GM12878 (cell line): ENCODE measurements around the gene SYT14. TPM values are rescaled to one million over a fixed set of nuclear protein-coding genes. Genes with fewer than 3 reads are reported as not detected.
"Not testable (repeated sequence)": the region's sequence is repeated elsewhere in the genome, so short reads cannot be mapped to it uniquely, and the experiment has no call there.

Experiments used
- ATAC-seq: fragments of 200-7000 bp; cut with Tn5 transposase; 3 replicates; pipeline ENCODE4 v1.9.1; 2020; ENCODE audit warnings: mild to moderate bottlenecking, moderate library complexity
- BruUV-seq: library from RNA; stranded (reverse); fragments of 400-500 nt; replicated peaks from 2 replicates; lab custom pipeline; 2021; lab: Mats Ljungman, UMichigan
- CTCF ChIA-PET: fragments of 300-600 bp; sonication (Branson Sonifier 250); formaldehyde crosslinking; extraction: SDS; loops from one replicate; lab custom pipeline; 2021; ENCODE audit warnings: inconsistent platforms; lab: Yijun Ruan, JAX
- POLR2A ChIA-PET: fragments of 350-600 bp; formaldehyde crosslinking; extraction: SDS; loops from one replicate; lab custom pipeline; 2021; ENCODE audit warnings: inconsistent platforms; lab: Charles Lee
- RAD21 ChIA-PET: fragments of 300-600 bp; sonication (Branson Sonifier 250); formaldehyde crosslinking; loops from one replicate; lab custom pipeline; 2023; ENCODE audit warnings: antibody characterized with exemption; ENCODE audit not compliant: unreplicated experiment; lab: Charles Lee
- SMC1A ChIA-PET: fragments of 300-600 bp; sonication (Branson Sonifier 250); formaldehyde crosslinking; loops from one replicate; lab custom pipeline; 2023; ENCODE audit not compliant: unreplicated experiment, uncharacterized antibody; lab: Charles Lee
- DNase-seq: peaks from one replicate; pipeline ENCODE4 v3.0.0-alpha.2; 2011; ENCODE audit warnings: low read depth, low spot score
- FAIRE-seq: peaks from 3 replicates; lab custom pipeline; 2011; peaks lifted over from hg19 to GRCh38; lab: Jason Lieb, UNC
- H2AFZ ChIP-seq: 2 replicates; pipeline ENCODE4 v1.6.0; 2011; ENCODE audit warnings: low read depth, low read length, control low read depth; ENCODE audit not compliant: control insufficient read depth
- H3K27ac ChIP-seq: 2 replicates; pipeline ENCODE4 v1.5.1; 2011; ENCODE audit warnings: control low read depth; ENCODE audit not compliant: control insufficient read depth, insufficient read depth
- H3K27me3 ChIP-seq, 2 experiments: replicated peaks in 1 of 2; 2 replicates each; pipeline versions ENCODE4 v1.6.0 to v1.6.1; 2011; ENCODE audit warnings: low read length in 1 of 2; ENCODE audit not compliant: control insufficient read depth in 2 of 2, insufficient read depth in 2 of 2
- H3K36me3 ChIP-seq, 2 experiments: 2 replicates each; pipeline ENCODE4 v1.5.1; 2011; ENCODE audit warnings: low read length in 1 of 2; ENCODE audit not compliant: control insufficient read depth in 2 of 2, insufficient read depth in 2 of 2
- H3K4me1 ChIP-seq: 2 replicates; pipeline ENCODE4 v1.6.1; 2011; ENCODE audit warnings: mild to moderate bottlenecking, low read length, moderate library complexity, mixed read lengths; ENCODE audit not compliant: control insufficient read depth, insufficient read depth
- H3K4me2 ChIP-seq: 2 replicates; pipeline ENCODE4 v1.6.0; 2011; ENCODE audit warnings: control low read depth; ENCODE audit not compliant: control insufficient read depth, insufficient read depth
- H3K4me3 ChIP-seq: fragments of 200-600 bp; sonication (generic); 2 replicates; pipeline ENCODE4 v1.5.1; 2016
- H3K79me2 ChIP-seq: 2 replicates; pipeline ENCODE4 v1.6.0; 2011; ENCODE audit warnings: low read length; ENCODE audit not compliant: control insufficient read depth, insufficient read depth
- H3K9ac ChIP-seq: 2 replicates; pipeline ENCODE4 v1.8.0; 2011; ENCODE audit warnings: low read length, control low read depth, mixed read lengths; ENCODE audit not compliant: control insufficient read depth, insufficient read depth
- H3K9me3 ChIP-seq: replicated peaks from 3 replicates; pipeline ENCODE4 v1.5.1; 2011; ENCODE audit warnings: mild to moderate bottlenecking, low read length; ENCODE audit not compliant: control insufficient read depth, insufficient read depth
- H4K20me1 ChIP-seq: 2 replicates; pipeline ENCODE4 v1.6.0; 2011; ENCODE audit not compliant: control insufficient read depth, insufficient read depth
- ATF7 ChIP-seq: fragments of 450-650 bp; IDR thresholded peaks from 2 replicates; pipeline ENCODE4 v1.6.1; 2016; ENCODE audit warnings: low read depth, mild to moderate bottlenecking
- BACH1 ChIP-seq: fragments of 450-650 bp; IDR thresholded peaks from 2 replicates; pipeline ENCODE4 v1.6.1; 2017; ENCODE audit warnings: mild to moderate bottlenecking, borderline replicate concordance
- BMI1 ChIP-seq: fragments of 450-650 bp; IDR thresholded peaks from 2 replicates; pipeline ENCODE4 v1.6.1; 2016; ENCODE audit warnings: mild to moderate bottlenecking, moderate library complexity, borderline replicate concordance
- DPF2 ChIP-seq: fragments of 450-650 bp; IDR thresholded peaks from 2 replicates; pipeline ENCODE4 v1.6.1; 2017; ENCODE audit warnings: mild to moderate bottlenecking
- NRF1 ChIP-seq: conservative IDR thresholded peaks from 2 replicates; pipeline ENCODE4 v1.6.1; 2011; ENCODE audit warnings: mild to moderate bottlenecking, low read depth, low read length, improper control_type of control experiment
- POLR2AphosphoS2 ChIP-seq: IDR thresholded peaks from 2 replicates; pipeline ENCODE4 v1.6.1; 2011; ENCODE audit warnings: low read depth, mild to moderate bottlenecking, low read length, improper control_type of control experiment, moderate library complexity
- RAD51 ChIP-seq: fragments of 450-650 bp; IDR thresholded peaks from 2 replicates; pipeline ENCODE4 v1.6.1; 2016; ENCODE audit warnings: moderate library complexity, mild to moderate bottlenecking, inconsistent platforms
- RB1 ChIP-seq: fragments of 450-650 bp; formaldehyde crosslinking; IDR thresholded peaks from 2 replicates; pipeline ENCODE4 v1.6.1; 2017; ENCODE audit warnings: mild to moderate bottlenecking, borderline replicate concordance
- RELA ChIP-seq: fragments of 450-650 bp; IDR thresholded peaks from 2 replicates; pipeline ENCODE4 v1.8.0; 2014; ENCODE audit warnings: borderline replicate concordance; ENCODE audit not compliant: partially characterized antibody
- STAT1 ChIP-seq: fragments of 450-650 bp; conservative IDR thresholded peaks from 2 replicates; pipeline ENCODE4 v1.6.1; 2014; ENCODE audit warnings: antibody characterized with exemption, mild to moderate bottlenecking
- YBX1 ChIP-seq: fragments of 450-650 bp; IDR thresholded peaks from 2 replicates; pipeline ENCODE4 v1.6.1; 2016; ENCODE audit warnings: antibody characterized with exemption
- YY1 ChIP-seq: IDR thresholded peaks from 2 replicates; pipeline ENCODE4 v1.6.1; 2011; ENCODE audit warnings: low read depth, mild to moderate bottlenecking, low read length
- ZNF207 ChIP-seq: fragments of 450-650 bp; IDR thresholded peaks from 2 replicates; pipeline ENCODE4 v1.6.1; 2014; ENCODE audit warnings: antibody characterized with exemption, mild to moderate bottlenecking, borderline replicate concordance
- WGBS: methylation state at CpG from one replicate; pipeline ENCODE4 v1.1.6; 2016; ENCODE audit warnings: low lambda C conversion rate; ENCODE audit not compliant: insufficient replicate concordance, insufficient coverage; ENCODE audit errors: missing lambda C conversion rate; 5-methylcytosine and 5-hydroxymethylcytosine counted together
- in situ Hi-C: fragments of 300-500 bp; cut with MboI; formaldehyde crosslinking; loops from 9 replicates; pipeline ENCODE4 v1.14.3; 2018; ENCODE audit warnings: mixed read lengths
- intact Hi-C: fragments of 100-400 bp; cut with micrococcal nuclease; formaldehyde crosslinking; loops from one replicate; pipeline ENCODE4 v1.14.2; 2022; ENCODE audit not compliant: unreplicated experiment
- polyA plus RNA-seq, 11 experiments: library from polyadenylated mRNA; depleted of rRNA in 4 of 11; unstranded in 6 of 11; stranded (reverse) in 5 of 11; fragments of >200 nt; fragmentation: Nextera tagmentation in 4 of 11; fragmentation: Illumina TruSeq in 1 of 11; extraction: Ambion mirVana in 4 of 11; extraction: Trizol in 1 of 11; gene quantifications; 1 replicate in 1 of 11; 2 replicates in 10 of 11; pipeline versions ENCODE4 v1.2.1 to v1.2.3, GENCODE V29; 2011 to 2016; ENCODE audit warnings: inconsistent platforms in 2 of 11, missing spikeins in 2 of 11, low read depth in 1 of 11
- total RNA-seq, 4 experiments: library from RNA; depleted of rRNA in 3 of 4; stranded (reverse); fragments of >200 nt in 3 of 4; fragmentation: Illumina TruSeq in 1 of 4; extraction: Trizol in 1 of 4; gene quantifications; 2 replicates each; pipeline versions ENCODE4 v1.2.1 to v1.2.3, GENCODE V29; 2013 to 2021
- TF ChIP-seq, protein P1 (sequence below): fragments of 450-650 bp; formaldehyde crosslinking; IDR thresholded peaks from 2 replicates; pipeline ENCODE4 v1.5.0; 2022; ENCODE audit warnings: mild to moderate bottlenecking, missing genetic modification characterization

The SYT14 gene
- total and polyA plus RNA-seq, 10 of the 15 experiments (the other 5 are each of a cell fraction or from before 2014, with no cell fraction given) = under 0.01 TPM; not detected in 9

DNA sequence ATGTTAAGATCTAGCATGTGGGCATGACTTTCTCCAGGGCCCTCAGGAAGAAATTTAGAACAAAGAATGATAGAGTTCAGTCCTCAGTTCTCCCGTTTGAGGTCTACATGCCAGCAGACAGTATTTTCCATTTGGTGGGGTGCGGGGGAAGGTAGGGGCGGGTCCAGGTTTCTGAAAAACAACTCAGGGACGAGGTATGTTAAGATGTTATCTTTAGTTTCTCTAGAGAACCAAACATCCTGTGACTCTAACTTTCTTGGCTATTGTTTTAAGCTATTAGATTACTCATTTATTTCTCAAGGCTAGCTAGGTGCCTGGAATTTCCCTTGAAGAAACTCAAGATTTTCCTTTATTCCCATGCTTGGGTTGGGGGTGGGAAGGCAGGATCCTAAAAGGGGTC is 42.3 kb upstream of the SYT14 start (continued):
- TF ChIP-seq, protein P1, sequence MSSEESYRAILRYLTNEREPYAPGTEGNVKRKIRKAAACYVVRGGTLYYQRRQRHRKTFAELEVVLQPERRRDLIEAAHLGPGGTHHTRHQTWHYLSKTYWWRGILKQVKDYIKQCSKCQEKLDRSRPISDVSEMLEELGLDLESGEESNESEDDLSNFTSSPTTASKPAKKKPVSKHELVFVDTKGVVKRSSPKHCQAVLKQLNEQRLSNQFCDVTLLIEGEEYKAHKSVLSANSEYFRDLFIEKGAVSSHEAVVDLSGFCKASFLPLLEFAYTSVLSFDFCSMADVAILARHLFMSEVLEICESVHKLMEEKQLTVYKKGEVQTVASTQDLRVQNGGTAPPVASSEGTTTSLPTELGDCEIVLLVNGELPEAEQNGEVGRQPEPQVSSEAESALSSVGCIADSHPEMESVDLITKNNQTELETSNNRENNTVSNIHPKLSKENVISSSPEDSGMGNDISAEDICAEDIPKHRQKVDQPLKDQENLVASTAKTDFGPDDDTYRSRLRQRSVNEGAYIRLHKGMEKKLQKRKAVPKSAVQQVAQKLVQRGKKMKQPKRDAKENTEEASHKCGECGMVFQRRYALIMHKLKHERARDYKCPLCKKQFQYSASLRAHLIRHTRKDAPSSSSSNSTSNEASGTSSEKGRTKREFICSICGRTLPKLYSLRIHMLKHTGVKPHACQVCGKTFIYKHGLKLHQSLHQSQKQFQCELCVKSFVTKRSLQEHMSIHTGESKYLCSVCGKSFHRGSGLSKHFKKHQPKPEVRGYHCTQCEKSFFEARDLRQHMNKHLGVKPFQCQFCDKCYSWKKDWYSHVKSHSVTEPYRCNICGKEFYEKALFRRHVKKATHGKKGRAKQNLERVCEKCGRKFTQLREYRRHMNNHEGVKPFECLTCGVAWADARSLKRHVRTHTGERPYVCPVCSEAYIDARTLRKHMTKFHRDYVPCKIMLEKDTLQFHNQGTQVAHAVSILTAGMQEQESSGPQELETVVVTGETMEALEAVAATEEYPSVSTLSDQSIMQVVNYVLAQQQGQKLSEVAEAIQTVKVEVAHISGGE (CRISPR knock-in tag) = no peak
- TF ChIP-seq ATF7 = no peak
- no peak for TF ChIP-seq NRF1

- Histone ChIP-seq H3K79me2 (no peaks in the 10 kb centered on the region), H2AFZ (no peak overlapping the region)
- TF ChIP-seq RELA = no peak
- no peak for TF ChIP-seq BACH1
- TF ChIP-seq POLR2AphosphoS2 = no peak
- TF ChIP-seq RB1 = no peak
- TF ChIP-seq RAD51 = no peak
- TF ChIP-seq YBX1 = no peak
- no peak for TF ChIP-seq ZNF207
- no peak for TF ChIP-seq DPF2
- TF ChIP-seq BMI1 = no peak
- no peak for TF ChIP-seq STAT1
- TF ChIP-seq YY1 = no peak
- TF ChIP-seq, all 136 proteins: peak for 0
- no peak for DNase-seq
- POLR2A ChIA-PET = no interaction called here
- H3K9me3 ChIP-seq = no peaks in the 10 kb centered on the region
- SMC1A ChIA-PET = no interaction called here
- intact Hi-C loops = no loop called here
- FAIRE-seq = no peak
- BruUV-seq = no TSS peak
- no peak overlapping the region for H3K4me2 ChIP-seq
- H3K27me3 ChIP-seq = no peaks in the 10 kb centered on the region; a peak in 2 of 4 replicates
- no peaks in the 10 kb centered on the region for H3K36me3 ChIP-seq
- H3K4me3 ChIP-seq = no peak overlapping the region
- in situ Hi-C loops = no loop called here
- no peak for ATAC-seq
- H3K27ac ChIP-seq = no peak overlapping the region
- H3K4me1 ChIP-seq = no peaks in the 10 kb centered on the region
- RAD21 ChIA-PET = no interaction called here
- H3K9ac ChIP-seq = no peak overlapping the region
- H4K20me1 ChIP-seq = no peaks in the 10 kb centered on the region; the same call in 1 of the 2 replicates
- WGBS = 8% methylated on average over 4 of the region's 4 CpGs
- CTCF ChIA-PET = interaction anchor here (0.7 kb wide), 1 partner anchor 21 kb away, joined by 3 read pairs; no protein-coding TSS in a partner anchor
Observed at GRCh38 chr1:209896346-209896745, 41.7 kb upstream of the SYT14 start.

DNA sequence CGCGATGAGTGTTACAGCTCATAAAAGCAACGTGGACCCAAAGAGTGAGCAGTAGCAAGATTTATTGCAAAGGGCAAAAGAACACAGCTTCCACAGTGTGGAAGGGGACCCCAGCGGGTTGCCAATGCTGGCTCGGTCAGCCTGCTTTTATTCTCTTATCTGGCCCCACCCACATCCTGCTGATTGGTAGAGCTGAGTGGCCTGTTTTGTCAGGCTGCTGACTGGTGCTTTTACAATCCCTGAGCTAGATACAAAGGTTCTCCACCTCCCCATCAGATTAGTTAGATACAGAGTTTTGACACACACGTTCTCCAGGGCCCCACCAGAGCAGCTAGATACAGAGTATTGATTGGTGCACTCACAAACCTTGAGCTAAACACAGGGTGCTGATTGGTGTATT is 39.7 kb upstream of the SYT14 start:
- intact Hi-C loops, H3K9me3 ChIP-seq, POLR2A ChIA-PET, H3K9ac ChIP-seq, H3K27me3 ChIP-seq, H3K4me2 ChIP-seq, H4K20me1 ChIP-seq, H3K36me3 ChIP-seq, RAD21 ChIA-PET, in situ Hi-C loops, DNase-seq, H3K4me3 ChIP-seq, H3K27ac ChIP-seq, H2AFZ ChIP-seq, H3K4me1 ChIP-seq, ATAC-seq, FAIRE-seq, H3K79me2 ChIP-seq, BruUV-seq, SMC1A ChIA-PET: not testable (repeated sequence)
- WGBS = 59% methylated on average over 6 of the region's 6 CpGs
- CTCF ChIA-PET = interaction anchor here (0.8 kb wide), 1 partner anchor 16 kb away, joined by 3 read pairs; no protein-coding TSS in a partner anchor
